Measurements from ENCODE around the gene SLC46A1.

DNA sequence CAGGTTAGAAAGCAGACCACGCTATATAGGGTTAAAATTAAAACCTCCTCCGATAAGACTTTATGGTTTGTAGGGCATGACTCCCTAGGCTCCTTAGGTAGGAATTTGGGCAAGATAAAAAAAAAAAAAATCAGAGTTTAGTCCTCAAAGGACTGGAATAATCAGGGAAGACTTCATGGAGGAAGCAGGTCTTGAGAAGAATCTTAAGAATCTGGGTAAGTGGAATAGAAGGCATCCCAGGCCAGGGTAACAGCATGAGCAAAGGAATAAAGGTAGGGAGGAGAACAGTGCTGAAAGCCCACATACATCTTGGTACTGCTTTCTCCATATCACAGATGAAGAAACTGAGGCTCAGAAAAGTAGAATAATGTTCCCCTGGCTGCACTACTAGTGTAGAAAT, 15.4 kb downstream of the SLC46A1 start:
- TF ChIP-seq, protein P1, sequence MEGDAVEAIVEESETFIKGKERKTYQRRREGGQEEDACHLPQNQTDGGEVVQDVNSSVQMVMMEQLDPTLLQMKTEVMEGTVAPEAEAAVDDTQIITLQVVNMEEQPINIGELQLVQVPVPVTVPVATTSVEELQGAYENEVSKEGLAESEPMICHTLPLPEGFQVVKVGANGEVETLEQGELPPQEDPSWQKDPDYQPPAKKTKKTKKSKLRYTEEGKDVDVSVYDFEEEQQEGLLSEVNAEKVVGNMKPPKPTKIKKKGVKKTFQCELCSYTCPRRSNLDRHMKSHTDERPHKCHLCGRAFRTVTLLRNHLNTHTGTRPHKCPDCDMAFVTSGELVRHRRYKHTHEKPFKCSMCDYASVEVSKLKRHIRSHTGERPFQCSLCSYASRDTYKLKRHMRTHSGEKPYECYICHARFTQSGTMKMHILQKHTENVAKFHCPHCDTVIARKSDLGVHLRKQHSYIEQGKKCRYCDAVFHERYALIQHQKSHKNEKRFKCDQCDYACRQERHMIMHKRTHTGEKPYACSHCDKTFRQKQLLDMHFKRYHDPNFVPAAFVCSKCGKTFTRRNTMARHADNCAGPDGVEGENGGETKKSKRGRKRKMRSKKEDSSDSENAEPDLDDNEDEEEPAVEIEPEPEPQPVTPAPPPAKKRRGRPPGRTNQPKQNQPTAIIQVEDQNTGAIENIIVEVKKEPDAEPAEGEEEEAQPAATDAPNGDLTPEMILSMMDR (IDR thresholded peaks at IDR 0.05): no peak
- no peak for TF ChIP-seq POLR2A (IDR thresholded peaks at IDR 0.05)

Data from heart left ventricle (tissue), 13 donors.